Naive thymus-derived CD4-positive, alpha-beta T cell (primary cell): ENCODE data around the gene RBM15. TPM values are rescaled to one million over a fixed set of nuclear protein-coding genes. Genes with fewer than 3 reads are reported as not detected.

Experiments used
- ATAC-seq: fragments of 150-1000 bp; cut with Tn5 transposase; 2 replicates; pipeline ENCODE4 v1.10.0; 2021; ENCODE audit warnings: mild to moderate bottlenecking, moderate library complexity
- CTCF ChIA-PET: fragments of 350-600 bp; sonication (Branson Sonifier 250); formaldehyde crosslinking; loops from one replicate; lab custom pipeline; 2021; ENCODE audit warnings: antibody characterized with exemption; lab: Charles Lee
- POLR2A ChIA-PET: fragments of 350-600 bp; sonication (Branson Sonifier 250); formaldehyde crosslinking; loops from one replicate; lab custom pipeline; 2021; ENCODE audit warnings: antibody characterized with exemption, inconsistent platforms; lab: Charles Lee
- DNase-seq, 9 donors: peaks; one replicate each; pipeline versions ENCODE4 v3.0.0 to v3.0.0-alpha.2; 2020 to 2022; ENCODE audit warnings: mixed read lengths in 1 of 9
- H3K27ac ChIP-seq: one replicate; pipeline ENCODE4 v1.7.0; 2013; ENCODE audit warnings: mild to moderate bottlenecking, low read depth, low read length, moderate library complexity
- H3K27me3 ChIP-seq, 2 donors: one replicate each; pipeline ENCODE4 v1.7.0; 2013; ENCODE audit warnings: low read length in 2 of 2, mild to moderate bottlenecking in 2 of 2, moderate library complexity in 2 of 2; ENCODE audit not compliant: control insufficient read depth in 2 of 2, insufficient read depth in 2 of 2
- H3K36me3 ChIP-seq, 3 experiments: 1 replicate in 2 of 3; 2 replicates in 1 of 3; pipeline ENCODE4 v1.7.0; 2013; ENCODE audit warnings: low read length in 3 of 3, mild to moderate bottlenecking in 3 of 3, moderate library complexity in 1 of 3; ENCODE audit not compliant: insufficient read depth in 3 of 3, control insufficient read depth in 2 of 3
- H3K4me1 ChIP-seq, 2 donors: one replicate each; pipeline ENCODE4 v1.7.0; 2013; ENCODE audit warnings: low read length in 2 of 2, mild to moderate bottlenecking in 2 of 2, moderate library complexity in 1 of 2; ENCODE audit not compliant: control insufficient read depth in 2 of 2, insufficient read depth in 2 of 2
- H3K4me3 ChIP-seq: 2 replicates; pipeline ENCODE4 v1.7.0; 2013; ENCODE audit warnings: mild to moderate bottlenecking, low read length
- H3K9me3 ChIP-seq, 3 experiments: 1 replicate in 2 of 3; 2 replicates in 1 of 3; pipeline ENCODE4 v1.7.0; 2013; ENCODE audit warnings: low read length in 3 of 3; ENCODE audit not compliant: control insufficient read depth in 2 of 3
- H3K27ac Mint-ChIP-seq, 9 donors: one replicate each; pipeline ENCODE4 v1.8.0; 2020 to 2022; ENCODE audit warnings: mixed read lengths in 9 of 9, mild to moderate bottlenecking in 8 of 9, moderate library complexity in 5 of 9, inconsistent platforms in 2 of 9
- H3K27me3 Mint-ChIP-seq, 5 donors: one replicate each; pipeline ENCODE4 v1.8.0; 2021 to 2022; ENCODE audit warnings: mixed read lengths in 5 of 5, mild to moderate bottlenecking in 1 of 5
- H3K36me3 Mint-ChIP-seq, 5 donors: one replicate each; pipeline ENCODE4 v1.8.0; 2020 to 2022; ENCODE audit warnings: mixed read lengths in 5 of 5, mild to moderate bottlenecking in 3 of 5, inconsistent platforms in 1 of 5
- H3K4me1 Mint-ChIP-seq, 7 donors: one replicate each; pipeline ENCODE4 v1.8.0; 2020 to 2022; ENCODE audit warnings: mixed read lengths in 7 of 7, mild to moderate bottlenecking in 3 of 7, inconsistent platforms in 1 of 7
- H3K4me3 Mint-ChIP-seq, 10 donors: one replicate each; pipeline ENCODE4 v1.8.0; 2020 to 2022; ENCODE audit warnings: mild to moderate bottlenecking in 10 of 10, mixed read lengths in 10 of 10, moderate library complexity in 6 of 10, inconsistent platforms in 2 of 10
- H3K9me3 Mint-ChIP-seq, 11 donors: one replicate each; pipeline ENCODE4 v1.8.0; 2020 to 2022; ENCODE audit warnings: mixed read lengths in 11 of 11, mild to moderate bottlenecking in 4 of 11, inconsistent platforms in 1 of 11, moderate library complexity in 1 of 11
- intact Hi-C, 2 donors: fragments of 100-400 bp; cut with micrococcal nuclease; formaldehyde crosslinking; loops; one replicate each; pipeline ENCODE4 v1.15.1; 2023
- polyA plus RNA-seq, 2 donors: library from polyadenylated mRNA; unstranded; fragments of 300-500 nt; fragmentation: Illumina TruSeq; gene quantifications; one replicate each; pipeline ENCODE4 v1.2.3, GENCODE V29; 2021
- total RNA-seq, 6 experiments: library from RNA in 5 of 6; stranded (reverse) in 5 of 6; gene quantifications; 1 replicate in 5 of 6; 2 replicates in 1 of 6; pipeline ENCODE4 v1.2.3 and lab custom pipeline; 2021 to 2026

Gene RBM15
- total and polyA plus RNA-seq, 7 experiments from 2014 or later, result 7.1 to 58.6 (median 45.0) TPM

GRCh38 chr1:110343249-110343648 lies 4.1 kb downstream of the RBM15 start:
- Mint-ChIP-seq H3K36me3 (peaks cover 14 to 63% (median 37%) of the 10 kb centered on the region in 5 donors), H3K27ac (peak overlapping the region in 4 of 9 donors; percentile 45 to 66 (median 56)), H3K4me1 (peaks cover 52 to 86% (median 81%) of the 10 kb centered on the region in 7 donors), H3K4me3 (peak overlapping the region in 3 of 10 donors; percentile 51 to 88 (median 75)), H3K27me3 (no peaks in the 10 kb centered on the region), H3K9me3 (no peaks in the 10 kb centered on the region)
- ChIA-PET CTCF (no interaction called here), POLR2A (no interaction called here)
- H3K36me3 ChIP-seq, result peaks cover 0 to 36% (median 3%) of the 10 kb centered on the region in 3 experiments
- H3K4me3 ChIP-seq, result no peak overlapping the region
- ATAC-seq, result no peak
- no peak for DNase-seq
- intact Hi-C loops, result no loop called here
- H3K27me3 ChIP-seq, result no peaks in the 10 kb centered on the region
- H3K27ac ChIP-seq, result no peak overlapping the region
- peaks cover 50 to 53% of the 10 kb centered on the region in 2 donors for H3K4me1 ChIP-seq
- H3K9me3 ChIP-seq, result no peaks in the 10 kb centered on the region

- Histone ChIP-seq H3K4me1 (peaks cover 58 to 60% of the 10 kb centered on the region in 2 donors), H3K4me3 (no peak overlapping the region), H3K36me3 (peaks cover 0 to 36% (median 3%) of the 10 kb centered on the region in 3 experiments), H3K27ac (no peak overlapping the region), H3K27me3 (no peaks in the 10 kb centered on the region), H3K9me3 (no peaks in the 10 kb centered on the region)
- Mint-ChIP-seq H3K4me3 (peak overlapping the region in 3 of 10 donors; percentile 16 to 88 (median 75)), H3K27ac (peak overlapping the region in 2 of 9 donors; percentile 38 to 45), H3K27me3 (no peaks in the 10 kb centered on the region), H3K36me3 (peaks cover 14 to 67% (median 37%) of the 10 kb centered on the region in 5 donors), H3K9me3 (no peaks in the 10 kb centered on the region), H3K4me1 (peaks cover 59 to 95% (median 90%) of the 10 kb centered on the region in 7 donors)
- intact Hi-C loops, result loop anchor here in 1 of 2 donors (2.0 kb wide), 1 partner anchor 15 kb away; no protein-coding TSS in a partner anchor
- no peak for ATAC-seq
- POLR2A ChIA-PET, result no interaction called here
- DNase-seq, result no peak
- CTCF ChIA-PET, result no interaction called here
These were observed 5.0 kb downstream of the RBM15 start for GRCh38 chr1:110344152-110344551.

- ATAC-seq (no peak), DNase-seq (no peak)
- POLR2A ChIA-PET, result no interaction called here
- Histone ChIP-seq H3K4me3 (no peak overlapping the region), H3K4me1 (peaks cover 60% of the 10 kb centered on the region in 2 donors), H3K9me3 (no peaks in the 10 kb centered on the region), H3K36me3 (peaks cover 0 to 30% (median 3%) of the 10 kb centered on the region in 3 experiments), H3K27me3 (no peaks in the 10 kb centered on the region), H3K27ac (no peak overlapping the region)
- Mint-ChIP-seq H3K27ac (peak overlapping the region in 1 of 9 donors; percentile 61), H3K27me3 (no peaks in the 10 kb centered on the region), H3K4me1 (peaks cover 57 to 100% (median 93%) of the 10 kb centered on the region in 7 donors), H3K4me3 (peak overlapping the region in 9 of 10 donors; percentile 9 to 62 (median 49)), H3K36me3 (peaks cover 14 to 63% (median 37%) of the 10 kb centered on the region in 5 donors), H3K9me3 (no peaks in the 10 kb centered on the region)
- intact Hi-C loops, result loop anchor here in 1 of 2 donors (2.0 kb wide), 1 partner anchor 13 kb away; no protein-coding TSS in a partner anchor
- CTCF ChIA-PET, result no interaction called here
These were observed 6.3 kb downstream of the RBM15 start for GRCh38 chr1:110345480-110345879.

GRCh38 chr1:110346690-110347089 lies 7.5 kb downstream of the RBM15 start:
- Mint-ChIP-seq H3K36me3 (peaks cover 14 to 56% (median 33%) of the 10 kb centered on the region in 5 donors), H3K4me3 (peak overlapping the region in 3 of 10 donors; percentile 3 to 31 (median 6)), H3K4me1 (peaks cover 59 to 100% (median 93%) of the 10 kb centered on the region in 7 donors), H3K27ac (peak overlapping the region in 2 of 9 donors; percentile 38 to 59), H3K9me3 (no peaks in the 10 kb centered on the region), H3K27me3 (no peaks in the 10 kb centered on the region)
- Histone ChIP-seq H3K27me3 (no peaks in the 10 kb centered on the region), H3K4me3 (no peak overlapping the region), H3K9me3 (no peaks in the 10 kb centered on the region), H3K27ac (no peak overlapping the region), H3K36me3 (peaks cover 0 to 19% (median 3%) of the 10 kb centered on the region in 3 experiments), H3K4me1 (peaks cover 47 to 48% of the 10 kb centered on the region in 2 donors)
- CTCF ChIA-PET, result no interaction called here
- ATAC-seq (no peak), DNase-seq (no peak)
- intact Hi-C loops, result no loop called here
- POLR2A ChIA-PET, result interaction anchor here (1.4 kb wide), 1 partner anchor 8 kb away, joined by 3 read pairs; no protein-coding TSS in a partner anchor

GRCh38 chr1:110347182-110347893 lies 8.2 kb downstream of the RBM15 start:
- ChIA-PET CTCF (no interaction called here), POLR2A (interaction anchor here (1.2 to 2.0 kb wide), 4 partner anchors 8 to 10 kb away, joined by 3 to 11 read pairs (median 3); partner anchors contain the start of gene RBM15)
- H3K36me3 ChIP-seq, result peaks cover 0 to 15% (median 3%) of the 10 kb centered on the region in 3 experiments
- intact Hi-C loops, result no loop called here
- Mint-ChIP-seq H3K27ac (peak overlapping the region in 2 of 9 donors; percentile 49 to 64), H3K4me3 (peak overlapping the region; percentile 3 to 64 (median 27)), H3K36me3 (peaks cover 14 to 50% (median 33%) of the 10 kb centered on the region in 5 donors), H3K9me3 (no peaks in the 10 kb centered on the region), H3K4me1 (peaks cover 53 to 100% (median 91%) of the 10 kb centered on the region in 7 donors), H3K27me3 (no peaks in the 10 kb centered on the region)
- DNase-seq, result no peak
- H3K27me3 ChIP-seq, result no peaks in the 10 kb centered on the region
- peaks cover 41% of the 10 kb centered on the region in 2 donors for H3K4me1 ChIP-seq
- no peak for ATAC-seq
- no peak overlapping the region for H3K4me3 ChIP-seq
- H3K27ac ChIP-seq, result no peak overlapping the region
- no peaks in the 10 kb centered on the region for H3K9me3 ChIP-seq

GRCh38 chr1:110348050-110348449 lies 8.9 kb downstream of the RBM15 start:
- H3K27ac Mint-ChIP-seq, result peak overlapping the region in 2 of 9 donors; percentile 30 to 59
- intact Hi-C loops, result no loop called here
- ATAC-seq, result no peak

More at GRCh38 chr1:110348050-110348449, 8.9 kb downstream of the RBM15 start:
- CTCF ChIA-PET, result interaction anchor here (0.7 to 1.8 kb wide), 2 partner anchors 9 to 39 kb away, joined by 3 to 8 read pairs; partner anchors contain the start of gene RBM15
- POLR2A ChIA-PET, result interaction anchor here (1.2 to 2.0 kb wide), 3 partner anchors 8 to 10 kb away, joined by 3 to 11 read pairs (median 3); partner anchors contain the start of gene RBM15
- Mint-ChIP-seq H3K9me3 (no peaks in the 10 kb centered on the region), H3K4me3 (peak overlapping the region in 8 of 10 donors; percentile 20 to 51 (median 45)), H3K4me1 (peaks cover 47 to 95% (median 84%) of the 10 kb centered on the region in 7 donors), H3K27me3 (no peaks in the 10 kb centered on the region), H3K36me3 (peaks cover 14 to 45% (median 29%) of the 10 kb centered on the region in 5 donors)
- Histone ChIP-seq H3K4me1 (peaks cover 34 to 39% of the 10 kb centered on the region in 2 donors), H3K9me3 (no peaks in the 10 kb centered on the region), H3K27me3 (no peaks in the 10 kb centered on the region), H3K27ac (no peak overlapping the region), H3K36me3 (peaks cover 0 to 15% (median 3%) of the 10 kb centered on the region in 3 experiments), H3K4me3 (no peak overlapping the region)
- no peak for DNase-seq
